Heart left ventricle (tissue), 16 donors: ENCODE measurements around the gene LAMC1. TPM values are rescaled to one million over a fixed set of nuclear protein-coding genes. Genes with fewer than 3 reads are reported as not detected.

ENCODE experiments used
- ATAC-seq, 4 donors: fragments of 200-7000 bp; cut with Tn5 transposase; one replicate each; pipeline ENCODE4 v1.9.1; 2020 to 2022; ENCODE audit warnings: moderate library complexity in 4 of 4, mild to moderate bottlenecking in 3 of 4, moderate number of reproducible peaks in 1 of 4
- DNase-seq, 5 donors: peaks; one replicate each; pipeline ENCODE4 v3.0.0-alpha.2; 2020
- H3K27ac ChIP-seq, 12 donors: fragments of 200-600 bp; sonication (generic) in 4 of 12; one replicate each; pipeline versions ENCODE4 v1.5.0 to v1.8.0; 2016 to 2022; ENCODE audit warnings: mild to moderate bottlenecking in 2 of 12
- H3K27me3 ChIP-seq, 9 donors: fragments of 200-600 bp; sonication (generic) in 2 of 9; one replicate each; pipeline versions ENCODE4 v1.5.1 to v1.8.0; 2016 to 2022; ENCODE audit warnings: mild to moderate bottlenecking in 3 of 9
- H3K36me3 ChIP-seq, 9 donors: fragments of 200-600 bp; sonication (generic) in 2 of 9; one replicate each; pipeline versions ENCODE4 v1.5.0 to v1.8.0; 2018 to 2022; ENCODE audit warnings: mild to moderate bottlenecking in 2 of 9
- H3K4me1 ChIP-seq, 12 donors: fragments of 200-600 bp; sonication (generic) in 4 of 12; one replicate each; pipeline versions ENCODE4 v1.5.0 to v1.8.0; 2016 to 2022; ENCODE audit warnings: mild to moderate bottlenecking in 3 of 12
- H3K4me3 ChIP-seq, 12 donors: fragments of 200-600 bp; sonication (generic) in 4 of 12; one replicate each; pipeline versions ENCODE4 v1.5.0 to v1.8.0; 2017 to 2022; ENCODE audit warnings: mild to moderate bottlenecking in 9 of 12, moderate library complexity in 4 of 12
- H3K9me3 ChIP-seq, 12 donors: fragments of 200-600 bp; sonication (generic) in 4 of 12; one replicate each; pipeline versions ENCODE4 v1.5.0 to v1.8.0; 2016 to 2022; ENCODE audit warnings: mild to moderate bottlenecking in 1 of 12
- POLR2A ChIP-seq, 2 donors: fragments of 450-650 bp; IDR thresholded peaks; one replicate each; pipeline ENCODE4 v1.6.1; 2017; ENCODE audit warnings: antibody characterized with exemption in 2 of 2, mild to moderate bottlenecking in 2 of 2, moderate library complexity in 2 of 2
- WGBS, 4 donors: extraction: QIAGEN DNeasy Blood & Tissue Kit in 2 of 4; methylation state at CpG; one replicate each; pipeline versions ENCODE4 v1.1.5 to v1.1.7; 2013 to 2018; 5-methylcytosine and 5-hydroxymethylcytosine counted together
- intact Hi-C, 10 donors: fragments of 100-400 bp; cut with DNase I; formaldehyde crosslinking; loops; one replicate each; pipeline versions ENCODE4 v1.11.1 to v1.14.2; 2022
- polyA plus RNA-seq, 2 donors: library from polyadenylated mRNA; stranded (reverse); fragments of 200-250 nt; gene quantifications; one replicate each; pipeline ENCODE4 v1.2.3, GENCODE V29; 2013
- total RNA-seq, 9 donors: library from RNA; depleted of rRNA in 2 of 9; stranded (reverse); fragments of >200 nt in 2 of 9; fragmentation: NEBNext Ultra II Directional in 3 of 9; extraction: Animal tissue kit (Norgen Biotek cat#: 25700) in 3 of 9; gene quantifications; one replicate each; pipeline versions ENCODE4 v1.1.0 to v1.2.4, GENCODE V29; 2016 to 2023
- TF ChIP-seq, protein P1 (sequence below), 12 donors: fragments of 200-600 bp; sonication (generic) in 4 of 12; IDR thresholded peaks; one replicate each; pipeline versions ENCODE4 v1.5.0 to v1.8.0; 2018 to 2022; ENCODE audit warnings: antibody characterized with exemption in 12 of 12, mild to moderate bottlenecking in 5 of 12
- donor health status: ischemic (EF 13 %, LVEDD 7.1; RV severe dilation, severe dysfunction).
- donor health status: healthy with polysubstance abuse.
- donor health status: DM: no; HTN: yes; CAD: no.
- donor health status: DM: no; HTN: no; CAD: no.
- donor health status: ischemic (EF 25% LVEDD 6.9; RV normal size, moderate dysfunction).
- donor health status: ischemic (EF 25% LVEDD 5.7; RV mildly dilated, moderate dysfunction).
- donor health status: healthy.
- donor health status: DM: yes; HTN: yes; CAD: no.
- donor health status: ischemic (EF 35%, LVEDD 5.7; RV mildly dilated, moderate dysfunction).
- donor health status: nonischemic (EF 11% LVEDD 7.7; RV severe dilation, severe dysfunction).
- donor health status: DM: yes; HTN: yes; CAD: no.
- donor health status: PGD.
- donor health status: ischemic (EF 29% LVEDD 5.4; RV normal size, mild dysfunction).
- donor health status: nonischemic (EF 23%, LVEDD 6.1; RV moderate dilation, normal function).

Gene LAMC1
- total and polyA plus RNA-seq, 11 donors, result 22.9 to 226 (median 119) TPM

DNA sequence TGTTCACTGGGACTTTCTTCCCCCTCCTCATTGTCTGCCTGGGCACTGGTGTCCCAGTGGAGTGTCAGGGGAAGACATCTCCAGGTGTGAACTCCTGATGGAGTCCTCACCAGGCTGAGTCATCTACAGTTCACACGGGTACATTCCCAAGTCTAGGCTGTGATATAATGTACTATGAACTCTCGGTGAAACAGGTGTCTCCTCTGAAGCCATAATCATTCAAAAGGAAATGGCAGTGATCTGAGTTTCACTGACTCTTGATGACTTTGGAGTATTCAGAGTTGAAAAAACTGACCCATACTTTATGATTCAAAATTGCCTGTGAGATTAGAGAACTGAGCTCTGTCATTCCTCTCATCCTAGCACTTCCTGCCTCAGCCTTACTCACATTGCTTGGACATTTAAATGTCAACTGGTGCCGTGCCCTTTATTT is 171.9 kb downstream of the LAMC1 start:
- H3K36me3 ChIP-seq, result no peaks in the 10 kb centered on the region
- no peak for DNase-seq
- no peak overlapping the region for H3K4me3 ChIP-seq
- H3K9me3 ChIP-seq, result no peaks in the 10 kb centered on the region
- no peaks in the 10 kb centered on the region for H3K27me3 ChIP-seq
- peaks cover 0 to 10% (median 0%) of the 10 kb centered on the region in 12 donors for H3K4me1 ChIP-seq
- 49 to 56% (median 53%) methylated on average over 3 of the region's 3 CpGs for WGBS, 4 donors
- no peak for TF ChIP-seq POLR2A (IDR thresholded peaks at IDR 0.05)
- TF ChIP-seq, protein P1, sequence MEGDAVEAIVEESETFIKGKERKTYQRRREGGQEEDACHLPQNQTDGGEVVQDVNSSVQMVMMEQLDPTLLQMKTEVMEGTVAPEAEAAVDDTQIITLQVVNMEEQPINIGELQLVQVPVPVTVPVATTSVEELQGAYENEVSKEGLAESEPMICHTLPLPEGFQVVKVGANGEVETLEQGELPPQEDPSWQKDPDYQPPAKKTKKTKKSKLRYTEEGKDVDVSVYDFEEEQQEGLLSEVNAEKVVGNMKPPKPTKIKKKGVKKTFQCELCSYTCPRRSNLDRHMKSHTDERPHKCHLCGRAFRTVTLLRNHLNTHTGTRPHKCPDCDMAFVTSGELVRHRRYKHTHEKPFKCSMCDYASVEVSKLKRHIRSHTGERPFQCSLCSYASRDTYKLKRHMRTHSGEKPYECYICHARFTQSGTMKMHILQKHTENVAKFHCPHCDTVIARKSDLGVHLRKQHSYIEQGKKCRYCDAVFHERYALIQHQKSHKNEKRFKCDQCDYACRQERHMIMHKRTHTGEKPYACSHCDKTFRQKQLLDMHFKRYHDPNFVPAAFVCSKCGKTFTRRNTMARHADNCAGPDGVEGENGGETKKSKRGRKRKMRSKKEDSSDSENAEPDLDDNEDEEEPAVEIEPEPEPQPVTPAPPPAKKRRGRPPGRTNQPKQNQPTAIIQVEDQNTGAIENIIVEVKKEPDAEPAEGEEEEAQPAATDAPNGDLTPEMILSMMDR (IDR thresholded peaks at IDR 0.05), result no peak
- intact Hi-C loops, result no loop called here
- ATAC-seq, result peak in 1 of 4 donors; percentile 49
- H3K27ac ChIP-seq, result no peak overlapping the region

Other genes starting within 250 kb of the LAMC1 start
- gene NPL, start 233.6 kb upstream of the LAMC1 start, total RNA-seq, result 10 to 100 TPM in 2 of 9 donors, 1 to 10 TPM in 7; 1.4 to 62.7 (median 3.0) TPM
- 1 to 10 TPM; 2.0 to 2.3 TPM for gene NPL, start 233.6 kb upstream of the LAMC1 start, polyA plus RNA-seq
- 10 to 100 TPM; 42.0 to 69.4 (median 60.9) TPM for gene DHX9, start 184.1 kb upstream of the LAMC1 start, total RNA-seq
- gene DHX9, start 184.1 kb upstream of the LAMC1 start, polyA plus RNA-seq, result 10 to 100 TPM; 22.6 to 82.9 TPM
- under 1 TPM in 1 of 9 donors, not detected in 8; 0.31 TPM for gene SHCBP1L, start 70.3 kb upstream of the LAMC1 start, total RNA-seq
- gene SHCBP1L, start 70.3 kb upstream of the LAMC1 start, polyA plus RNA-seq, result not detected
- 10 to 100 TPM in 1 of 9 donors, 1 to 10 TPM in 7, under 1 TPM in 1; 0.50 to 15.4 (median 1.5) TPM for gene LAMC2, start 162.8 kb downstream of the LAMC1 start, total RNA-seq
- gene LAMC2, start 162.8 kb downstream of the LAMC1 start, polyA plus RNA-seq, result 10 to 100 TPM in 1 of 2 donors, under 1 TPM in 1; 0.61 to 10.8 TPM